Measurements from ENCODE around the gene OSBP.
"Not testable (repeated sequence)": the region's sequence is repeated elsewhere in the genome, so short reads cannot be mapped to it uniquely, and the experiment has no call there.

DNA sequence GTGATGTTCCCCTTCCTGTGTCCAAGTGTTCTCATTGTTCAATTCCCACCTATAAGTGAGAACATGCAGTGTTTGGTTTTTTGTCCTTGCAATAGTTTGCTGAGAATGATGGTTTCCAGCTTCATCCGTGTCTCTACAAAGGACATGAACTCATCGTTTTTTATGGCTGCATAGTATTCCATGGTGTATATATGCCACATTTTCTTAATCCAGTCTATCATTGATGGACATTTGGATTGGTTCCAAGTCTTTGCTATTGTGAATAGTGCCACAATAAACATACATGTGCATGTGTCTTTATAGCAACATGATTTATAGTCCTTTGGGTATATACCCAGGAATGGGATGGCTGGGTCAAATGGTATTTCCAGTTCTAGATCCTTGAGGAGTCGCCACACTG, 71.9 kb downstream of the OSBP start:
- TF ChIP-seq, protein P1, sequence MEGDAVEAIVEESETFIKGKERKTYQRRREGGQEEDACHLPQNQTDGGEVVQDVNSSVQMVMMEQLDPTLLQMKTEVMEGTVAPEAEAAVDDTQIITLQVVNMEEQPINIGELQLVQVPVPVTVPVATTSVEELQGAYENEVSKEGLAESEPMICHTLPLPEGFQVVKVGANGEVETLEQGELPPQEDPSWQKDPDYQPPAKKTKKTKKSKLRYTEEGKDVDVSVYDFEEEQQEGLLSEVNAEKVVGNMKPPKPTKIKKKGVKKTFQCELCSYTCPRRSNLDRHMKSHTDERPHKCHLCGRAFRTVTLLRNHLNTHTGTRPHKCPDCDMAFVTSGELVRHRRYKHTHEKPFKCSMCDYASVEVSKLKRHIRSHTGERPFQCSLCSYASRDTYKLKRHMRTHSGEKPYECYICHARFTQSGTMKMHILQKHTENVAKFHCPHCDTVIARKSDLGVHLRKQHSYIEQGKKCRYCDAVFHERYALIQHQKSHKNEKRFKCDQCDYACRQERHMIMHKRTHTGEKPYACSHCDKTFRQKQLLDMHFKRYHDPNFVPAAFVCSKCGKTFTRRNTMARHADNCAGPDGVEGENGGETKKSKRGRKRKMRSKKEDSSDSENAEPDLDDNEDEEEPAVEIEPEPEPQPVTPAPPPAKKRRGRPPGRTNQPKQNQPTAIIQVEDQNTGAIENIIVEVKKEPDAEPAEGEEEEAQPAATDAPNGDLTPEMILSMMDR (IDR thresholded peaks at IDR 0.05): not testable (repeated sequence)
- not testable (repeated sequence) for TF ChIP-seq POLR2AphosphoS5 (IDR thresholded peaks at IDR 0.05; ENCODE audit: low read depth, low read length); REST (IDR thresholded peaks at IDR 0.05; ENCODE audit: insufficient read depth in 1 of 2, low read depth in 2 of 2, low read length in 1 of 2); SIN3A (IDR thresholded peaks at IDR 0.05; ENCODE audit: borderline replicate concordance, insufficient read depth, low read depth, low read length); TCF7L2 (IDR thresholded peaks at IDR 0.05; ENCODE audit: low read depth, low read length)

All from Panc1 (cell line).